ENCODE measurements around the gene HSPBAP1.

- no peak for TF ChIP-seq CTCF (IDR thresholded peaks at IDR 0.05)
- TF ChIP-seq POLR2A (IDR thresholded peaks at IDR 0.05), result no peak
These were observed 23.0 kb downstream of the HSPBAP1 start for GRCh38 chr3:122770521-122771202.
